Measurements from ENCODE around the gene MCRS1.
"Not testable (repeated sequence)": the region's sequence is repeated elsewhere in the genome, so short reads cannot be mapped to it uniquely, and the experiment has no call there.

MCRS1 gene, protein sequence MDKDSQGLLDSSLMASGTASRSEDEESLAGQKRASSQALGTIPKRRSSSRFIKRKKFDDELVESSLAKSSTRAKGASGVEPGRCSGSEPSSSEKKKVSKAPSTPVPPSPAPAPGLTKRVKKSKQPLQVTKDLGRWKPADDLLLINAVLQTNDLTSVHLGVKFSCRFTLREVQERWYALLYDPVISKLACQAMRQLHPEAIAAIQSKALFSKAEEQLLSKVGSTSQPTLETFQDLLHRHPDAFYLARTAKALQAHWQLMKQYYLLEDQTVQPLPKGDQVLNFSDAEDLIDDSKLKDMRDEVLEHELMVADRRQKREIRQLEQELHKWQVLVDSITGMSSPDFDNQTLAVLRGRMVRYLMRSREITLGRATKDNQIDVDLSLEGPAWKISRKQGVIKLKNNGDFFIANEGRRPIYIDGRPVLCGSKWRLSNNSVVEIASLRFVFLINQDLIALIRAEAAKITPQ

GRCh38 chr12:49567611-49568441 lies at the start of gene MCRS1:
Gene MCRS1, minus strand, starts transcription at chr12:49568142. Its CDS starts 1,411 bp downstream, at chr12:49566731.
- peak; percentile 91 for DNase-seq (ENCODE audit: low read depth, low spot score)

DNA sequence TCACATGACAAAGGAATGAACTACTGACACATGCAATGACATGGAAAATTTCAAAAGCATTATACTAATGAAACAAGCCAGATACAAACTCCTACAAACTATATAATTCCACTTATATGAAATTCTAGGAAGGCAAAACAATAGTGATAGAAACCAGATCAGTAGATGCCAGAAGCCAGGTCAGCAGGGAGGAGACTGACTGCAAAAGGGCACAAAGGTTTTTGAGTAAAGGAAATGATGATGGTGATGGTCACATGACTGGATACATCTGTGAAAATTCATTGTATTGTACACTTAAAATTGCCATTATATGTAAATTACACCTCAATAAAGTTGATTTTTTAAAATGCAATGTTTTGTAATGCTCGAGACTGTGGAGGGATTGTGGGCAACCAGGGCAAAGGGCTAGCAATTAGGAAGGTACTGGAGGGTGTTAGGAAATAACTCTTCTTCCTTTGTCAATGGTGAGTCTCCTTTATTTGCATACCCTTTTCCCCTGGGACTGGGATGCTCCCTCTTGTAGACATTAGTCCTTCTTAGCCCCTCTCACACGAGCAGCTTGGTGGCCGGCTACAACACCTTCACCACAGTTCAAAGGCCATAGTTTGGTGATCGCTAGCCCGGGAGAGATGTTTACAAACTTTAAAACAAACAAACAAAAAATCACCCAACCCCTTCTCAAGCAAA lies 48.7 kb upstream of the MCRS1 start:
- no peak for DNase-seq (ENCODE audit: low read depth, low spot score)

DNA sequence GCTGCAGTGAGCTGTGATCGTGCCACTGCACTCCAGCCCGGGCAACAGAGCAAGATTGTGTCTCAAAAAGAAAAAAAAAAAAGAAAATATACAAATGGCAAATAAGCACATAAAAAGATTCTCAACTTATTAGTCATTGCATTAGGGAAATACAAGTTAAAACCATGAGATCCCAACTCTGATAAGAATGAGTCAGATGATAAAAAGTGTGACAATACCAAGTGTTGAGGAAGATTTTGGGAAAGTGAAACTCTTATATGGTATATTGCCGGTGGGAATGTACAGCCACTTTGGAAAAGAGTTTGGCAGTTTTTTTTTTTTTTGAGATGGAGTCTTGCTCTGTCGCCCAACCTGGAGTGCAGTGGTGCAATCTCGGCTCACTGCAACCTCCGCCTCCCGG lies 47.8 kb upstream of the MCRS1 start:
- DNase-seq (ENCODE audit: low read depth, low spot score) = no peak

DNA sequence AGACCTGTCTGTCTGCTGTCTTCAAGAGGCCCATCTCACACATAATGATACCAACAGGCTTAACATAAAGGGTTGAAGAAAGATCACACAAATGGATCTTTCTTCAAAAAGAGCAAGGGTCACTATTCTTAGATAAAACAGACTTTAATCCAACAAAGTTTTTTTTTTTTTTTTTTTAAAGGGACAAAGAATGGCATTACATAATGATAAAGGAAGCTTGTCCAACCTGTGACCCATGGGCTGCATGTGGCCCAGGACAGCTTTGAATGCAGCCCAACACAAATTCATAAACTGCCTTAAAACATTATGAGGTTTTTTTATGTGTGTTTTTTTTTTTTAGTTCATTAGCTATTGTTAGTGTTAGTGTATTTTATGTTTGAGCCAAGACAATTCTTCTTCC lies 44.3 kb upstream of the MCRS1 start:
- no peak for DNase-seq (ENCODE audit: low read depth, low spot score)

- DNase-seq (ENCODE audit: low read depth, low spot score) = not testable (repeated sequence)
Observed at GRCh38 chr12:49610785-49611184, 42.8 kb upstream of the MCRS1 start.

DNA sequence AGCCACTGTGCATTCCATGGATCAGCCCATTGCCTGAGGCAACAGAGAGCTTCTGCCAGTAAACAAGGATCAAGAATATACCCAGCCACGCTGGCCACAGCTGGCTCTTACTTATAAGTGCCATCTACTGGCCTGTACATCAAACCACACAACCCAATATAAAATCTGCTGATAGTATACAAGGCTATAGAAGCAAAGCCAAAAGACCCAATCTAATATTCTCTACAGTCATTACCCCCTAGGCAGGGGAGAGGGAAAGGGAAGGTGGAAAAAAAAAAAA lies 41.9 kb upstream of the MCRS1 start:
- DNase-seq (ENCODE audit: low read depth, low spot score) = peak; percentile 82

DNA sequence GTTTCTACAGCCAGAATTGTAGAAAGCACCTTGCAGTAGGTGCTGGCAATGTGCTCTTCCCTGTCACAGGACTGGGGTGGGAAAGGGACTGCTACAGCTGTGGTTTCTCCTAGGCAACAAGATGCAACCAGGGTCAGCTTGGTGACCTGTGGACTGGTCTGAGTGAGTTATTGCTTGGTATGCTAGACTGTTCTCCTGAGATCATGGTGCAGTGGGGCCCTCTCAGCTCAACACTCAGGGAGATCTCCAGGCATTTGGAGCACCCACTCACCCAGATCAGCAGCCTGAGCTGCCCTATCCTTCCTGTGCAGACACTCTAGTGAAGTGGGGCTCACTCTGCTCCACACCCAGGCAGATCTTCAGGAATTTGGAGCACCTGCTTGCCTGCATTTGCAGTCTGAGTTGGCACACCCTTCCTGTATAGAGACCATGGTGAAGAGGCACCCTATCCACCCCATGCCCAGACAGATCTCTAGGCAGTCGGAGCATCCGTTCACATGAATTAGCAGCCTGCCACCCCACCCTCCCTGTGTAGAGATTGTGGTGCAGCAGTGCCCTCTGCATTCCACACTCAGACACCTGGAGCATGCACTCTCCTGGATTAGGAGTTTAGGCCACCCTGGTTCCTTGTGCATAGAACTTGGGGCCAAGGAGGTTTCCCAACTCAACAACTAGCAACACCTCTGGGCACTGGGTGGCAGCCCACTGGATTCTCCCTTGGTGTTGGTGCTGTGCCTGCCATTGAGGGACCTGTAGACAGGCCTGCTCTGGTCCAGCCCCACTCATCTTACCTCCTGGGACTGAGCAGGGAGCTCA lies 41.3 kb upstream of the MCRS1 start:
- no peak for DNase-seq (ENCODE audit: low read depth, low spot score)

GRCh38 chr12:49605539-49605938 lies 37.6 kb upstream of the MCRS1 start, which contains the start of gene FAM186B:
Gene FAM186B, minus strand, starts transcription at chr12:49605639. Its CDS starts 162 bp downstream, at chr12:49605477.
- DNase-seq (ENCODE audit: low read depth, low spot score) = not testable (repeated sequence)

- DNase-seq (ENCODE audit: low read depth, low spot score) = no peak
Observed at GRCh38 chr12:49604856-49605255, 36.9 kb upstream of the MCRS1 start.

- DNase-seq (ENCODE audit: low read depth, low spot score) = no peak
Observed at GRCh38 chr12:49603721-49604120, 35.8 kb upstream of the MCRS1 start.

- no peak for DNase-seq (ENCODE audit: low read depth, low spot score)
Observed at GRCh38 chr12:49599961-49600360, 32.0 kb upstream of the MCRS1 start.

GRCh38 chr12:49598527-49598926 lies 30.6 kb upstream of the MCRS1 start:
- DNase-seq (ENCODE audit: low read depth, low spot score) = no peak

- no peak for DNase-seq (ENCODE audit: low read depth, low spot score)
Observed at GRCh38 chr12:49588721-49589516, 21.0 kb upstream of the MCRS1 start.

DNA sequence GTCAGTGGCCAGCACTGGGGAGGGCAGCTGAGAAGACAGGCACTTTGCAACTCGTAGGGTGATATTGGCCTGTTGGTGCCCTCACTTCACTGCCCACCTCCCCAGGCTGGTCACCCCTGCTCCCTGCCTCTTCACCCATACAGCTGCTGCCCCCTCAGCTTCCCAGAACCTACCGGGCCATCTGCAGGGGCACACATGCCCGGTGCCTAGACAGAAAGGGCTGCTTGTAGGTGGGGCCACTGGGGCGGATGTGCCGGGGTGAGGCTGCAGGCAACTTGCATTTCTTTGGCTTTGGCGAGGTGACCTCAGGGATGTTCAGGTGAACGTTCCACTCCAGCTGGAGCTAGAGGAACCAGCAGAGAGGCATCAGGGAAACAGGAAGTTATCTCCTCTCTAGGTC lies 20.3 kb upstream of the MCRS1 start:
- DNase-seq (ENCODE audit: low read depth, low spot score) = no peak

GRCh38 chr12:49587174-49587908 lies 19.4 kb upstream of the MCRS1 start:
- no peak for DNase-seq (ENCODE audit: low read depth, low spot score)

- no peak for DNase-seq (ENCODE audit: low read depth, low spot score)
Observed at GRCh38 chr12:49585477-49586459, 17.8 kb upstream of the MCRS1 start.

DNA sequence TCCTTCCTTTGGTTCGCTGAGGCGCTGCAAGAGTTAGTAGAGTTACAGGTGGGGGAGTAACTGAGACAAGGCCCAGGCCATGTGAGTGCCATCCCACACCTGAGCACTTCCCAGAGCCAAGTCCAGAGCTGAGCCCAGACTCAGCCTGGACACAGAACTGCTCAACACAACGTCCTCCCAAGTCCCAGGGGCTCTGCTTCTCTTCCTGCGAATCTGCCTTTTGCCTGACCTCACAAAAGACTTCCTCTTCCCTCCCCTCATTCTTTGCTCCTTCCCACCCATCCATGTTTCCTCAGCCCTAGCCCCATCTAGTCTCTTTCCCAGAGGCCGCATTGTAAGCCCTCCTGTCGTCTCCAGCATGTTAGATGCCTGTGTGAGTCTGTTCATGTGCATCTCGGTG lies 16.6 kb upstream of the MCRS1 start:
- DNase-seq (ENCODE audit: low read depth, low spot score) = no peak

- DNase-seq (ENCODE audit: low read depth, low spot score) = no peak
Observed at GRCh38 chr12:49583366-49584094, 15.6 kb upstream of the MCRS1 start.

All from ELF-1 (cell line).